ENCODE measurements around the gene ZCCHC7.

DNA sequence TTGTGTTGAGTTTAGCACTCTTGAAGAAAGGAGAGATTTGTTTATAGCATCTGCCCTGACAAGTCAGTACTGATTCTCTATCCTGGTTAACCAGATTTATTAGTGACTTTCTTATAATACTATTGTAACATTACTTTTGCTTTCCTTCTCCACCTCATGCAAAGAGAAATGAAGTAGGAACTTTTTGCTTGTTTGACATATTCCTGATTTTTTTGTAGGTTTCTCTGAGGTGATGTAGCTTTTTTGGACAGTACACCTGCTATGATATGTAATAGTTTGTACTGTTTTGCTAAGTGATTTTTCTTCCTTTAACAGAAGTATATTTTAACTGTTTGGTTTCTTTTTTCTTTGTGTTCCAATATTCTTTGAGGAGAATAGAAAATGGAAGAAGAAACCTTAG is 117.7 kb downstream of the ZCCHC7 start:
- TF ChIP-seq YY1 (IDR thresholded peaks at IDR 0.05; ENCODE audit: insufficient read depth, insufficient read length) (no peak), SUZ12 (IDR thresholded peaks at IDR 0.05; ENCODE audit: extremely low read depth, insufficient read depth, insufficient read length) (no peak), ZNF274 (IDR thresholded peaks at IDR 0.05; ENCODE audit: low read depth, low read length) (no peak)

All from NT2/D1 (cell line).